ENCODE results near the gene FILIP1.

FILIP1 gene

DNA sequence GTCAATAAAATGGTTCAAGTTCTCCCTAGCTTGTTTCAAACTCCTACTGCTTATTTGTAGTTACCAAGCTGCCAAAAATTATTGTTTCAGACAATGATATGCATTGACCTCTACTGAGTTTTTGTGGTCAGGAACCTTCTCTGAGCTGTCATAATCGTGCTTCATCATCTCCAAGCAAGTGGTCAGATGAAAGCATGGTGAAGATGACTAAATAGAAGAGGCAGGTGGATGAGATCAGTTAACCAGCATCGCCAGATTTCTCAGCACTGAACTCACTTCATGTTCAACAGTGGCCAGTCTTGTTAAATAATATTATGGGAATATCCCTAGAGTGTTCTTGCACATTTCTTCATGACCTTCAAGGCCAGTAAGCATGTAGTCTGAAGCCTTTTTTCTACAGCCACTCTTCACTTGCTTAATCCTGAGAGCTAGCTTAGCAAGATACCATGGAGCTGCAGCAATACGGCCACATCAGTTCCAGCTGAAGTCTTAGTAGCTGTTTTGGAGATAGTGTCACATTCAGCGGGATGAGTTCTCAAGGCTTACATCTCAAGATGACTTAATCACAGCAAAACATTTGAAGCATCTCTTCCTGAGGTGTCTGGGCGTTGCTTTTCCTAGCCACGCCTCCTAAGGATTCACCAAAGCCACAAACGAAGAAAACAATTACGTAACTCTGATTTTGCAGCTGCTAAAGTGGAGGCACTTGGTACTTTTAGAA is 107.4 kb downstream of the FILIP1 start:
- no peak for DNase-seq (ENCODE audit: extremely low read depth in 1 of 2, low read depth in 1 of 2)

DNA sequence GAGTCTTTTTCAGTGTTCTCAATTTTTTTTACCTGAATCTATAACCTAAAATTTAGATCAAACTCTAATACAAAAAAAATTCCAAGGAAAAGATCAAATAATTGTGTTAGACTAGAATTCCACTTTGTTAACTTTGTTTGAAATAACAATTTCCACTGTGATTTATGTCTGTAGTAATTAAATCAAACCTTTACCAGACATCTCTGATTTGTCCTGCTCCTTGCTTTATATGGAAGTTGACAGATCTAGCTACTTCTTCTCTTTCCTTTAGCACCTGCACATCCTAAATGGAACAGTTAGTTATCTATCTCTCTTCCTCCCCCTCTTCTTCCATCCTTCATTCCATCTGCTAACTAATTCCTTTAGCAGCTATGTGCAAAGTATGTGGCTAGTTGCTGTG is 109.5 kb downstream of the FILIP1 start:
- DNase-seq (ENCODE audit: extremely low read depth in 1 of 2, low read depth in 1 of 2), result no peak

GRCh38 chr6:75382634-75382900 is 111.0 kb downstream of the FILIP1 start:
- no peak for DNase-seq (ENCODE audit: extremely low read depth in 1 of 2, low read depth in 1 of 2)

- no peak for DNase-seq (ENCODE audit: extremely low read depth in 1 of 2, low read depth in 1 of 2)
Observed at GRCh38 chr6:75381877-75382633, 111.5 kb downstream of the FILIP1 start.

- no peak for DNase-seq (ENCODE audit: extremely low read depth in 1 of 2, low read depth in 1 of 2)
Observed at GRCh38 chr6:75379536-75379935, 114.1 kb downstream of the FILIP1 start.

GRCh38 chr6:75378101-75378500 is 115.5 kb downstream of the FILIP1 start:
- no peak for DNase-seq (ENCODE audit: extremely low read depth in 1 of 2, low read depth in 1 of 2)

DNA sequence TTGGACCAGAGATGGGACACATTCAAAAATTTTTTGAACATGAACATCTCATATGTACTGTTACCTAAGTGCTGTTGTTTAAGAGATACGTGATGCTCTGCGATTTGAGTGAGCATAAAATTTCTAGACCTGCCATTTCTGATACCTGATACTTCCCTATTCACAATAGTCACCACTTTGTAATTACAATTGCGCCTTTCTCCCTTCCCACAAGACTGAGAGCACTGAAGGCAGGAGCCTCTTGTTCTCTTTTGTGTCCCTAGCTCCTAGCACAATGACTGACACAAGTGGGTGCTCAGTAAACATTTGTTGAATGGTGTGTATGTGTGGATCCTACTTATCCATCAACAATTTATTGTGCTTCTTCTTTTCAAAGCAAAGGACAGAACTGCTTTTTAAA is 116.2 kb downstream of the FILIP1 start:
- no peak for DNase-seq (ENCODE audit: extremely low read depth in 1 of 2, low read depth in 1 of 2)

DNA sequence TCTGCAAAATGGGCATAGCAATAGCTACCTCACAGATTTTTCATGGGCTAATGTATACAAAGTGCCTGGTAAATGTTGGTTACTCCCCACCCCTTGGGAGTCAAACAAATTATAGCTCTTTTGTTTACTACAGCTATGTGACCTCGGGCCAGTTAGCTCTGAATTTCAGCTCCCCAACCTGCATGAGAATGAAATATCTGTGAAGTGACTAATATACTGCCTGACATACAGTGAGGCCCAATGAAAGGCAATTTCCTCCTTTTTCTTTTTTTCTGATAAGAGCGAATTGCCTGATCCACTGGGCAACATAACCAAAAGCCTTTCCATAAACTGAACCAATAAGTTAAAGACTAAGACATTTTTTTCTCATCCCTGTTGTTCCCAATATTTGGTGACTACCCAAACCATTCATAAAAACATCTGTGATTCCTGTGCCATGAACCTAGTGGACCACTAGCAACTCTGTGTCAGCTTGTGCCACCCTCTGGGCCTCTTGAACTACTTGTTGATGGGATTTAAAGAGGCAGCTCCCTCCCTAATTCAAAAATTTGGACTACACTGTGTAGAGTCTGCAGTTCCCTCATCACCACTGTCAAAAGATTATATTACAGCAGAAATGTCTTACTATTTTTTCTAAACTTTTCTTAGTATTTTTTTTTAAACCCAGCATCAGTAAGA is 117.1 kb downstream of the FILIP1 start:
- DNase-seq (ENCODE audit: extremely low read depth in 1 of 2, low read depth in 1 of 2), result no peak

- DNase-seq (ENCODE audit: extremely low read depth in 1 of 2, low read depth in 1 of 2), result no peak
Observed at GRCh38 chr6:75374961-75375400, 118.6 kb downstream of the FILIP1 start.

GRCh38 chr6:75372884-75373283 is 120.7 kb downstream of the FILIP1 start:
- DNase-seq (ENCODE audit: extremely low read depth in 1 of 2, low read depth in 1 of 2), result no peak

GRCh38 chr6:75370011-75370410 is 123.6 kb downstream of the FILIP1 start:
- DNase-seq (ENCODE audit: extremely low read depth in 1 of 2, low read depth in 1 of 2), result no peak

DNA sequence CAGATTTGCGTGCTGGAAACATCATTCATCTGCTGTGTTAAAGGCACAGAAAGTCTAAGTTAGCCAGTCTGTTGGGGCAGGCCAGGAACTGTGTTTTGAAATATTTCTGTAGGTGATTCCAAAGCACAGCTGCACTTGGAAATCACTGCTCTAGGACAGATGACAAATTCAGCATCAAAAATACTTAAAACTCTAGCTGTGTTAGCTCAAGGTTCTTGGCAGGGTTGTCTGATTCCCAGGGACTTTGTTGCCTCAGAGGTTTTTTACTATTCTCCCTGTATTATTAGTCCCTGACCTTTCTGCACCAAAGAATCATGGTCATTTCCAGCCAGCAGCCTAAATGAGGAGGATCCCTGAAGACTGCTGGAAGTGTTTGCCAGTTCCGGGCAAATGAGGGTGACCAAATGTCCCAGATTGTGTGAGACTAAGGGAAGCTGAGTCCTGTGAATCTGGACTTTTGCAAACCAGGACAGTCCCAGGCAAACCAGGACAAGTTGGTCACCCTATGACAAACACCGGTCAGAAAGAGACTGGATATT is 124.7 kb downstream of the FILIP1 start:
- no peak for DNase-seq (ENCODE audit: extremely low read depth in 1 of 2, low read depth in 1 of 2)

GRCh38 chr6:75368151-75368779 is 125.3 kb downstream of the FILIP1 start:
- DNase-seq (ENCODE audit: extremely low read depth in 1 of 2, low read depth in 1 of 2), result no peak

DNA sequence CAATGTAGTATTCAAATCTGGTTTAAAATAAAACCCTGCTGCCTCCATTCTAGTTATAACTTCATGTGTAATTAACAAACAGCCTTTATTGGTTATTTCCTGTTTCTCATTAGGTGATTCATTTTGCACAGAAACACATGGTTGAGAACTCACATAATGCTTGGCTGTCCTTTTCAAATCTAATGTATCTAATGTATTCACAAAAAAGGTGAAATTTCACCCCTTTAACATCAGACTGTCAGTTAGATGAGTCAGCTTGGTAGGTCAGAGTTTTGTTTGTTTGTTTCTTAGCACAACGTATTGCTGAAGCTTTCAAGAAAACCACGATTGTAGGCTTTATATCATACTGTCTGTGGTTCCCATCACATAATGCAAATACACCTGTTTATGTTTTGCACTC is 130.3 kb downstream of the FILIP1 start:
- DNase-seq (ENCODE audit: extremely low read depth in 1 of 2, low read depth in 1 of 2), result no peak

GRCh38 chr6:75353644-75354043 is 140.0 kb downstream of the FILIP1 start:
- no peak for DNase-seq (ENCODE audit: extremely low read depth in 1 of 2, low read depth in 1 of 2)

DNA sequence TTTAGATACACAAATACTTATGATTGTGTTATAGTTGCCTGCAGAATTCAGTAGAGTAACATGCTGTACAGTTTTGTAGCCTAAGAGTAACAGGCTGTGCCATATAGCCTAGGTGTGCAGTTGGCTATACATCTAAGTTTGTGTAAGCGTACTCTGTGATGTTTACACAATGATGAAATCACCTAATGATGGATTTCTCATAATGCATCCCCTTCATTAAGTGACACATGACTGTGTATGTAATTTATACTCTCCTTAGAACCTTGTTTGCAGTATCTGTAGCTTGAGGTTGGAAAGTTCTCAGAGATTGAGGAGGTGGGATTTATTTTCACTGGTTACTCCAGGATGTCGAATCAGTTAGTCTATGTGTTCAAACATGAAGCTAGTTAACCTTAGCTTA is 142.0 kb downstream of the FILIP1 start:
- DNase-seq (ENCODE audit: extremely low read depth in 1 of 2, low read depth in 1 of 2), result no peak

- no peak for DNase-seq (ENCODE audit: extremely low read depth in 1 of 2, low read depth in 1 of 2)
Observed at GRCh38 chr6:75350808-75351207, 142.8 kb downstream of the FILIP1 start.

DNA sequence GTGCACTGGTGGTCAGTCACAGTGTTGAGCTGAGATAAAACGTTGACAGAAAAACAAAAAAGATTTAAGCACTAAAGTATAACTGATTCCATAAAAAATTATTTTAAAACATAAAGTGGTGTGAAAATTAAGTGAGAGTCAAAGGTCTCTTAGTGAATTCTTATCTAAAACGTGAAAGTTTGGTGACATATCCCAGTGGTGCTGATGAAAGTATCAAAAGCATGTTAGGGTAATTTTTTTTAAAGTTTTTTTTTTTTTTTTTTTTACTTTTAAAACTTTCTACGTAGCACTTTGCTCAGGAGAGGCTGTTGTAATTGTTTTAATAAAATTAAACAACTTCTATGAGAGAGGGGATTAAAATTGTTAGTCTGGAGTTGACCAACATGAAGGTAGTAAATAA is 143.4 kb downstream of the FILIP1 start:
- DNase-seq (ENCODE audit: extremely low read depth in 1 of 2, low read depth in 1 of 2), result no peak

DNA sequence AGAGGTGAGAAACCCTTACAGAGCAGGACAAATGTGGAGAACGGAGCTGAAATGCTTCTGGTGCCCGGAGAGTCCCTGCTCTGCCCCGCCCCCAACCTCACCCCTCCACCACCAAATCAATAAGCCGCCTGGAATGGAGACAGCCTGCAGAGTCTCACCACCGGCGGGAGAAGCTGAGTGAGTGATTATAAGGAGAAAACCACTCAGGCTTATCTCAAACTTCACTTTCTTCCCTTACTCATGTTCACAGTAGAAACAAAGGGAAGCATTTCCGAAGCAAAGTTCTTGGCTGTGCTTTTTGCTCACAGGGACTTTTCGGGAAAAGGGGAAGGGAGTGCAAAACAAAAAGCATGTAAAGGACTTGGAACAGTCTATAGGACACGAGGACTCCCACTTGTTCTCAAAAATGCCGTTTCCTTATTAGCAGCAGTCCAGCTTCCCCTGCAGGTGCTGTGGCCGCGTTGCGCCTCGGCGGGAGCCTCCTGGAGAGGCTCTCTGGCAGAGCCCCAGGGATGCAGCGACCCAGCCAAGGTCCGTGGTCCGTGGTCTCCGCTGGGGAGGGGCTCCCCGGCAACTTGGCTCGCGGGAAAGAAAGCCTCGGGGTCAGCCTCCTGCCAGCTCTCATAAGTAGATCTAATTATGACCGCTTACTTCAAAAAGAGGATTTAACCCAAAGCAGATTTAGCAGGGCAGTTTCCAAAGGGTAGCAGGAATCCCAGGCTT is 144.2 kb downstream of the FILIP1 start:
- no peak for DNase-seq (ENCODE audit: extremely low read depth in 1 of 2, low read depth in 1 of 2)

- no peak for DNase-seq (ENCODE audit: extremely low read depth in 1 of 2, low read depth in 1 of 2)
Observed at GRCh38 chr6:75348882-75349261, 144.7 kb downstream of the FILIP1 start.

All from activated CD8-positive, alpha-beta memory T cell treated with anti-CD3 and anti-CD28 coated beads for 1 hour (primary cell).